ENCODE results near the gene DNASE2.
A peak's percentile ranks its signal among the peaks of the same experiment; 100 is the strongest.

The DNASE2 gene

DNA sequence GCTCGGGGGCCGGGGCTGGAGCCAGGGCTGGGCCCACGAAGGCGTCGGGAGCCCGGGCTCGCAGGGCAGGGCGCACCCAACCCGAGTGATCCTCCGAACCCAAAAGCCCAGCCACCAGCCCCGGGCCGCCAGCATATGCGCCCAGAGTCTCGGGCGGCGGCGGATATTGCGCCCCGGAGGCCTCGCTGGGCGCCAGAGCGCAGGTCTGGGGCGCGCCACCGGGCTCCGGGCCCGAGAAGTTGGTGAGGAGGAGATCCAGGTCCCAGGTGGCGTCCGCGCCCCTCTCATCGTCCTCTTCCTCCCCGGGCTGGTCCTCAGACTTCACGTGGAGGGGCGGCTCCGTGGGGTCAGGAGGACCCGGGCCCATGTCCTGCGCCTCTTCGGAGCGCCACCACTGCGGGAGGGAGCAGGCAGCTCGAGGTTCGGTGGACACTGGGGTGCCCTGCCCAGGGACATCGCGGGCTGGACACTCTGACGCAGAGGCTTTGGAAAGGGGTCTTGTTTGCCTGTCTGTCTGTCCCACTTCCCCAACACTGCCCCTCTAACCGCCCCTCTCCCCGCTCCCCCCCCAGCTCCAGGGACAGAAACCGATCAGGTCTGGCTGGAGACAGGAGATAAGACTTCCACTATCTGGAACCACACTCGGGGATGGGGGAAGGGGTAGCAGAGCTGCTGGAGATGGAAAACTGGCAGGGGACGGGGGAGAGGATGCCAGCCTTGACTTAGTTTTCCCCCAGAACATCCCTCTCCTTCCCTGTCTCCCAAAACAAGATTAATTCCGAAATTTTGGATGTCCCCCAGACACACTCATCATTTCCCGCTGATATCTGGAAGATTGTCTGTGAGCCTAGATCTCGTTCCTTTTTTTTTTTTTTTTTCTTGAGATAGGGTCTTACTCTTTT lies 4.8 kb upstream of the DNASE2 start:
- Histone ChIP-seq H3K27ac (ENCODE audit: low read depth, low read length) (no peak overlapping the region), H3K4me1 (ENCODE audit: control insufficient read depth, insufficient read depth, low read length) (no peaks in the 10 kb centered on the region; the same call in 1 of the 2 replicates), H3K9me3 (ENCODE audit: control insufficient read depth, insufficient read depth, low read length) (no peaks in the 10 kb centered on the region), H3K9ac (ENCODE audit: low read depth, low read length) (peak overlapping the region; percentile 27; the same call in 1 of the 2 replicates), H3K36me3 (ENCODE audit: control insufficient read depth, insufficient read depth, low read length) (no peaks in the 10 kb centered on the region), H3K4me3 (ENCODE audit: low read depth, low read length) (peak overlapping the region; percentile 74), H3K27me3 (ENCODE audit: control insufficient read depth, insufficient read depth, low read length) (peaks cover 8% of the 10 kb centered on the region; the same call in 1 of the 2 replicates)

- H3K4me3 ChIP-seq (ENCODE audit: low read depth, low read length): peak overlapping the region; percentile 74
- H3K27me3 ChIP-seq (ENCODE audit: control insufficient read depth, insufficient read depth, low read length): peaks cover 8% of the 10 kb centered on the region; the same call in 1 of the 2 replicates
- peak overlapping the region; percentile 25 for H3K27ac ChIP-seq (ENCODE audit: low read depth, low read length)
- no peaks in the 10 kb centered on the region; the same call in 1 of the 2 replicates for H3K4me1 ChIP-seq (ENCODE audit: control insufficient read depth, insufficient read depth, low read length)
- H3K36me3 ChIP-seq (ENCODE audit: control insufficient read depth, insufficient read depth, low read length): no peaks in the 10 kb centered on the region
- H3K9ac ChIP-seq (ENCODE audit: low read depth, low read length): peak overlapping the region; percentile 74
- no peaks in the 10 kb centered on the region for H3K9me3 ChIP-seq (ENCODE audit: control insufficient read depth, insufficient read depth, low read length)
Measured at GRCh38 chr19:12884926-12885748, 3.9 kb upstream of the DNASE2 start.

GRCh38 chr19:12884627-12884925 lies 3.3 kb upstream of the DNASE2 start:
- H3K27me3 ChIP-seq (ENCODE audit: control insufficient read depth, insufficient read depth, low read length): peaks cover 8% of the 10 kb centered on the region; the same call in 1 of the 2 replicates
- no peaks in the 10 kb centered on the region; the same call in 1 of the 2 replicates for H3K4me1 ChIP-seq (ENCODE audit: control insufficient read depth, insufficient read depth, low read length)
- H3K36me3 ChIP-seq (ENCODE audit: control insufficient read depth, insufficient read depth, low read length): no peaks in the 10 kb centered on the region
- no peak overlapping the region for H3K9ac ChIP-seq (ENCODE audit: low read depth, low read length)
- H3K9me3 ChIP-seq (ENCODE audit: control insufficient read depth, insufficient read depth, low read length): no peaks in the 10 kb centered on the region
- H3K4me3 ChIP-seq (ENCODE audit: low read depth, low read length): peak overlapping the region; percentile 74; the same call in 1 of the 2 replicates
- peak overlapping the region; percentile 25 for H3K27ac ChIP-seq (ENCODE audit: low read depth, low read length)

GRCh38 chr19:12884202-12884601 lies 3.0 kb upstream of the DNASE2 start:
- H3K9ac ChIP-seq (ENCODE audit: low read depth, low read length): no peak overlapping the region
- no peak overlapping the region for H3K27ac ChIP-seq (ENCODE audit: low read depth, low read length)
- H3K4me1 ChIP-seq (ENCODE audit: control insufficient read depth, insufficient read depth, low read length): no peaks in the 10 kb centered on the region; the same call in 1 of the 2 replicates
- H3K27me3 ChIP-seq (ENCODE audit: control insufficient read depth, insufficient read depth, low read length): peaks cover 8% of the 10 kb centered on the region; the same call in 1 of the 2 replicates
- no peaks in the 10 kb centered on the region for H3K9me3 ChIP-seq (ENCODE audit: control insufficient read depth, insufficient read depth, low read length)
- H3K36me3 ChIP-seq (ENCODE audit: control insufficient read depth, insufficient read depth, low read length): no peaks in the 10 kb centered on the region
- no peak overlapping the region for H3K4me3 ChIP-seq (ENCODE audit: low read depth, low read length)

- Histone ChIP-seq H3K4me3 (ENCODE audit: low read depth, low read length) (no peak overlapping the region), H3K36me3 (ENCODE audit: control insufficient read depth, insufficient read depth, low read length) (peaks cover 10% of the 10 kb centered on the region; the same call in 1 of the 2 replicates), H3K27me3 (ENCODE audit: control insufficient read depth, insufficient read depth, low read length) (peaks cover 8% of the 10 kb centered on the region; the same call in 1 of the 2 replicates), H3K4me1 (ENCODE audit: control insufficient read depth, insufficient read depth, low read length) (no peaks in the 10 kb centered on the region; the same call in 1 of the 2 replicates), H3K9me3 (ENCODE audit: control insufficient read depth, insufficient read depth, low read length) (no peaks in the 10 kb centered on the region), H3K27ac (ENCODE audit: low read depth, low read length) (no peak overlapping the region), H3K9ac (ENCODE audit: low read depth, low read length) (no peak overlapping the region)
Measured at GRCh38 chr19:12882589-12882988, 1.3 kb upstream of the DNASE2 start.

DNA sequence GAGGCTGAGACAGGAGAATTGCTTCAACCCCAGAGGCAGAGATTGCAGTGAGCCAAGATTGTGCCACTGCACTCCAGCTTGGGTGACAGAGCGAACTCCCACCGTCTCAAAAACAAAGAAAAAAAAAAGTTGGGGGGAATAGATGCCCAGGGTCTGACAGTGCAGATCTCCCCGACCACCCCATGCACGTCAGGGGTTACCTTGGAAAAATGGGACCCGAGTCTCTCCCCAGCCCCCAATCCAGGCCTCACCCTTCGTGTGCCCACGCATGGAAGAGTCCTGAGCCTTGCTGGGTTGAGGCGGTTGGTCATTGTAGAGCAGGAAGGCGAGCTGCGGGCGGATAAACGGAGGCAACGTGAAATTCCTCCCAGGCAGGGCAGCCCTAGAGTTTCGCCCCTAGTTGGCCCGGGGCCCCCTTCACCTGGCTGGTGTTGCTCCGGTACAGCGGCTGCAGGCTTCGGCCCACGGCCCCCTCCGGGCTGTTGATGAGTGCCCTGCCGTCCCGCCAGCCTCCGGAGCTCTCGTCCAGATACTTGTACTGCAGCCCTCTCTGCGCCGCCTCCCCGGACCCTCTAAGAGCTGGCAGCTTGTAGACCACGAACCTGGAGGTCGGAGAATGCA lies 588 bp downstream of the DNASE2 start:
- H3K36me3 ChIP-seq (ENCODE audit: control insufficient read depth, insufficient read depth, low read length): peaks cover 12% of the 10 kb centered on the region; the same call in 1 of the 2 replicates
- H3K9me3 ChIP-seq (ENCODE audit: control insufficient read depth, insufficient read depth, low read length): no peaks in the 10 kb centered on the region
- H3K4me3 ChIP-seq (ENCODE audit: low read depth, low read length): peak overlapping the region; percentile 84
- peak overlapping the region; percentile 79 for H3K27ac ChIP-seq (ENCODE audit: low read depth, low read length)
- H3K27me3 ChIP-seq (ENCODE audit: control insufficient read depth, insufficient read depth, low read length): no peaks in the 10 kb centered on the region; the same call in 1 of the 2 replicates
- H3K9ac ChIP-seq (ENCODE audit: low read depth, low read length): peak overlapping the region; percentile 72
- no peaks in the 10 kb centered on the region; the same call in 1 of the 2 replicates for H3K4me1 ChIP-seq (ENCODE audit: control insufficient read depth, insufficient read depth, low read length)

- H3K36me3 ChIP-seq (ENCODE audit: control insufficient read depth, insufficient read depth, low read length): peaks cover 25% of the 10 kb centered on the region; the same call in 1 of the 2 replicates
- no peak overlapping the region for H3K4me3 ChIP-seq (ENCODE audit: low read depth, low read length)
- no peaks in the 10 kb centered on the region for H3K9me3 ChIP-seq (ENCODE audit: control insufficient read depth, insufficient read depth, low read length)
- H3K27me3 ChIP-seq (ENCODE audit: control insufficient read depth, insufficient read depth, low read length): no peaks in the 10 kb centered on the region
- H3K4me1 ChIP-seq (ENCODE audit: control insufficient read depth, insufficient read depth, low read length): no peaks in the 10 kb centered on the region
- H3K9ac ChIP-seq (ENCODE audit: low read depth, low read length): no peak overlapping the region
- H3K27ac ChIP-seq (ENCODE audit: low read depth, low read length): no peak overlapping the region
Measured at GRCh38 chr19:12875086-12875485, 6.2 kb downstream of the DNASE2 start.

GRCh38 chr19:12873891-12874745 lies 7.1 kb downstream of the DNASE2 start:
- H3K27ac ChIP-seq (ENCODE audit: low read depth, low read length): no peak overlapping the region
- H3K4me1 ChIP-seq (ENCODE audit: control insufficient read depth, insufficient read depth, low read length): no peaks in the 10 kb centered on the region
- peaks cover 27% of the 10 kb centered on the region for H3K36me3 ChIP-seq (ENCODE audit: control insufficient read depth, insufficient read depth, low read length)
- H3K9ac ChIP-seq (ENCODE audit: low read depth, low read length): no peak overlapping the region
- H3K4me3 ChIP-seq (ENCODE audit: low read depth, low read length): peak overlapping the region; percentile 46; the same call in 1 of the 2 replicates
- no peaks in the 10 kb centered on the region for H3K9me3 ChIP-seq (ENCODE audit: control insufficient read depth, insufficient read depth, low read length)
- H3K27me3 ChIP-seq (ENCODE audit: control insufficient read depth, insufficient read depth, low read length): no peaks in the 10 kb centered on the region

- Histone ChIP-seq H3K27ac (ENCODE audit: low read depth, low read length) (no peak overlapping the region), H3K9ac (ENCODE audit: low read depth, low read length) (no peak overlapping the region), H3K9me3 (ENCODE audit: control insufficient read depth, insufficient read depth, low read length) (no peaks in the 10 kb centered on the region), H3K4me1 (ENCODE audit: control insufficient read depth, insufficient read depth, low read length) (no peaks in the 10 kb centered on the region), H3K27me3 (ENCODE audit: control insufficient read depth, insufficient read depth, low read length) (no peaks in the 10 kb centered on the region), H3K36me3 (ENCODE audit: control insufficient read depth, insufficient read depth, low read length) (peaks cover 25% of the 10 kb centered on the region), H3K4me3 (ENCODE audit: low read depth, low read length) (peak overlapping the region; percentile 46)
Measured at GRCh38 chr19:12872941-12873890, 8.0 kb downstream of the DNASE2 start.

Data from HUES48 (cell line).